Motor neuron (in vitro differentiated cells): ENCODE measurements around the gene KATNB1. TPM values are rescaled to one million over a fixed set of nuclear protein-coding genes. Genes with fewer than 3 reads are reported as not detected.
"Not testable (repeated sequence)": the region's sequence is repeated elsewhere in the genome, so short reads cannot be mapped to it uniquely, and the experiment has no call there.

Experiments
- ATAC-seq, 8 experiments: fragments of 200-7000 bp; cut with Tn5 transposase; replicated peaks in 6 of 8; 2 replicates each; pipeline ENCODE4 v1.8.0; 2021; ENCODE audit warnings: mild to moderate bottlenecking in 8 of 8, moderate library complexity in 8 of 8
- H3K27ac ChIP-seq, 2 donors: fragments of 250-450 bp; sonication (Bioruptor Pico); 2 replicates each; pipeline ENCODE4 v1.9.0; 2021; ENCODE audit warnings: antibody characterized with exemption in 2 of 2, mild to moderate bottlenecking in 2 of 2, moderate library complexity in 1 of 2
- H3K4me1 ChIP-seq, 2 donors: fragments of 250-450 bp; sonication (Bioruptor Pico); replicated peaks in 1 of 2; 2 replicates each; pipeline ENCODE4 v1.6.1; 2021; ENCODE audit warnings: antibody characterized with exemption in 2 of 2, mild to moderate bottlenecking in 2 of 2, moderate library complexity in 1 of 2
- H3K4me3 ChIP-seq, 5 donors: fragments of 250-450 bp; sonication (Bioruptor Pico); 2 replicates each; pipeline ENCODE4 v1.9.0; 2021; ENCODE audit warnings: antibody characterized with exemption in 5 of 5, mild to moderate bottlenecking in 5 of 5, moderate library complexity in 4 of 5
- WGBS, 10 experiments: fragments of 450-650 bp; shearing (Covaris generic); methylation state at CpG; one replicate each; pipeline ENCODE4 v1.0.0; 2022; 5-methylcytosine and 5-hydroxymethylcytosine counted together
- in situ Hi-C, 9 experiments: fragments of 400-800 bp; cut with MboI; loops; one replicate each; pipeline ENCODE4 v1.15.0; 2021; ENCODE audit warnings: low sequenced_read_pairs in 9 of 9, low pct_unique_long_range_greater_than_20kb in 2 of 9; ENCODE audit not compliant: unreplicated experiment in 9 of 9
- total RNA-seq, 8 experiments: library from RNA; unstranded; fragments of 300-600 nt; gene quantifications; 2 replicates each; pipeline versions ENCODE4 v1.2.3 to v1.2.4, GENCODE V29; 2022

Gene KATNB1
- total RNA-seq, 8 experiments from 2014 or later, result 20.7 to 41.0 (median 33.0) TPM

- peaks cover 18 to 21% of the 10 kb centered on the region in 2 donors for H3K4me1 ChIP-seq
- no peak overlapping the region for H3K4me3 ChIP-seq
- ATAC-seq, result no peak
- 25 to 100% (median 80%) methylated on average over 1 to 3 of the region's 4 CpGs; no CpG with 5 or more reads in 3 of the 10 experiments for WGBS, 10 experiments
- no peak overlapping the region for H3K27ac ChIP-seq
- in situ Hi-C loops, result no loop called here
Observed at GRCh38 chr16:57704905-57705852, 30.4 kb upstream of the KATNB1 start.

- in situ Hi-C loops, result no loop called here
- H3K27ac ChIP-seq, result no peak overlapping the region
- WGBS, 10 experiments, result 67 to 85% (median 75%) methylated on average over 1 of the region's 1 CpG; no CpG with 5 or more reads in 7 of the 10 experiments
- no peak for ATAC-seq
- H3K4me3 ChIP-seq, result no peak overlapping the region
- H3K4me1 ChIP-seq, result peaks cover 7 to 9% of the 10 kb centered on the region in 2 donors
Observed at GRCh38 chr16:57706717-57707116, 28.9 kb upstream of the KATNB1 start.

DNA sequence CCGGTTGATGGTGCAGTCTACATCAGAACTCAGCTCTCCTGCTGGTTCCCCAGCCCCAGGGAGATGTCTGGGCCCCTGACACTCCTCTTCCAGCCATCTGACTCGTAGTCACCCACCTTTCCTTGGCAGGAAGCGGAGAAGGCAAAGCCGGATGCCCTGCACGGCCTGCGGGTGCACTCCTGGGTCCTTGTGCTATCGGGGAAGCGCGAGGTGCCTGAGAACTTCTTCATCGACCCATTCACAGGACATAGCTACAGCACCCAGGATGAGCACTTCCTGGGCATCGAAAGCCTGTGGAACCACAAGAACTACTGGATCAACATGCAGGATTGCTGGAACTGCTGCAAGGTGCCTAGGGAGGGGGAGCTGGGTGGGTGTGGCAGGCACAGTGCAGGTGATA, 28.2 kb upstream of the KATNB1 start:
- 41 to 100% (median 69%) methylated on average over 1 to 6 of the region's 11 CpGs; no CpG with 5 or more reads in 6 of the 10 experiments for WGBS, 10 experiments
- no peak overlapping the region for H3K27ac ChIP-seq
- ATAC-seq, result no peak
- H3K4me1 ChIP-seq, result peaks cover 2 to 3% of the 10 kb centered on the region in 2 donors
- in situ Hi-C loops, result no loop called here
- no peak overlapping the region for H3K4me3 ChIP-seq

DNA sequence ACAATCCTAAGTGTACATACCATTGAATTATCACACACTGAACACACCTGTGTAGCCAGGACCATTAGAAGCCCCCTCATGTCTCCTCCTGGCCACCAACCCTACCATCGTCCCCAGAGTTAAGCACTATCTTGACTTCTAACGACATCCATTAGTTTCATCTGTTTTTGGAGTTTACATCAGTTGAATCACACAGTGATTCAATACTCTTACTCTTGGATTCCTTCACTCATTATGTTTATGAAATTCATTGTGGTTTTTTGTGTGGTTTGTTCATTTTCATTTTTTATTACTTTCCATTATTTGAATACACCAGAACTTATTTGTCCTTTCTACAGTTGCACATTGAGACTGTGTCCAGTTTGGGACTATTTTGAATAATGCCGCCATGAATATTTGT, 27.4 kb upstream of the KATNB1 start:
- in situ Hi-C loops, result no loop called here
- Histone ChIP-seq H3K4me3 (no peak overlapping the region), H3K27ac (no peak overlapping the region), H3K4me1 (no peaks in the 10 kb centered on the region)
- peak in 1 of 8 experiments; percentile 61 for ATAC-seq
- WGBS, 10 experiments, result 29 to 100% (median 92%) methylated on average over 1 to 3 of the region's 3 CpGs; no CpG with 5 or more reads in 1 of the 10 experiments

DNA sequence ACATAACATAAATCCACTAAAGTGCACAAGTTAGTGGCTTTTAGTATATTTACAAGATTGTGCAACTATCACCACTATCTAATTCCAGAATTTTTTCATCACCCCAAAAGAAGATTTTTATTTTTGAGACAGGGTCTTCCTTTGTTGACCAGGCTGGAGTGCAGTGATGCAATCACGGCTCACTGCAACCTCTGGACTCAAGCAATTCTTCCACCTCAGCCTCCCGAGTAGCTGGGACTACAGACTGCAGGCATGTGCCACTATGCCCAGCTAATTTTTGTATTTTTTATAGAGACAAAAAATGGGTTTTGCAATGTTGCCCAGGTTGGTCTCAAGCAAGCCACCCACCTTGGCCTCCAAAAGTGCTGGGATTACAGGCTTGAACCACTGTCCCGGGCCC, 25.9 kb upstream of the KATNB1 start:
- Histone ChIP-seq H3K4me1 (no peaks in the 10 kb centered on the region), H3K4me3 (no peak overlapping the region), H3K27ac (no peak overlapping the region)
- in situ Hi-C loops, result no loop called here
- 40 to 100% (median 67%) methylated on average over 1 to 3 of the region's 3 CpGs; no CpG with 5 or more reads in 3 of the 10 experiments for WGBS, 10 experiments
- ATAC-seq, result no peak

DNA sequence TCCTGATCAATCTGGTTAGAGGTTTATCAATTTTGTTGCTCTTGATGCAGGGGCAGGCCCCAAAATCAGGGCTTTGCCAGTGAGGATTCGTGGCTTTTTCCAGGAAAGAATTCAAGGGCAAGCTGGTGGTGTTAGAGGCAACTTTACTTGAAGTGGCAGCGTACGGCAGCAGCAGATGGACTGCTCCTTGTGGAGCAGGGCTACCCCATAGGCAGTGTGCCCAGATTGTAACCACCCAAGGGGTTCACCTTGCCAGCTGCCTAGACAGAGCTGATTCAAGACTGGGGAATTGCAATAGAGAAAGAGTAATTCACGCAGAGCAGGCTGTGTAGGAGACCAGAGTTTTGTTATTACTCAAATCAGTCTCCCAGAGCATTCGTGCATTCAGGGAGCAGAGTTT, 24.2 kb upstream of the KATNB1 start:
- in situ Hi-C loops, result no loop called here
- Histone ChIP-seq H3K4me1 (no peaks in the 10 kb centered on the region), H3K27ac (no peak overlapping the region), H3K4me3 (no peak overlapping the region)
- ATAC-seq, result no peak
- WGBS, 10 experiments, result 34 to 100% (median 80%) methylated on average over 1 to 4 of the region's 5 CpGs; no CpG with 5 or more reads in 3 of the 10 experiments

DNA sequence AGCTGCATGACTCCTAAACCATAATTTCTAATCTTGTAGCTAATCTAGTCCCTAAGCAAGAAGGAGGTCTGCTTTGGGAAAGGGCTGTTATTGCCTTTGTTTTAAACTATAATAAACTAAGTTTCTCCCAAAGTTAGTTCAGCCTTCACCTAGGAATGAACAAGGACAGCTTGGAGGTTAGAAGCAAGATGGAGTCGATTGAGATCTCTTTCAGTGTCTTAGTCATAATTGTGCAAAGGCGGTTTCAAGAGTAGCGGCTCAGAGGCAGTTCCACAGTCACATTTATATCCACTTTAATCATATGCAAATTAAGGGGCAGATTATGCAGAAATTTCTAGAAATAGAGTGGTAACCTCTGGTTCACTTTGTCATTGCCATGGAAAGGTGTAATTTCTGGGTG, 23.6 kb upstream of the KATNB1 start:
- WGBS, 10 experiments, result 74 to 100% (median 82%) methylated on average over 1 to 3 of the region's 3 CpGs
- peak in 2 of 8 experiments; percentile 37 to 40 for ATAC-seq
- Histone ChIP-seq H3K27ac (no peak overlapping the region), H3K4me3 (no peak overlapping the region), H3K4me1 (no peaks in the 10 kb centered on the region)
- in situ Hi-C loops, result no loop called here

- ATAC-seq, H3K4me1 ChIP-seq, H3K4me3 ChIP-seq, in situ Hi-C loops, H3K27ac ChIP-seq: not testable (repeated sequence)
- 60 to 95% (median 78%) methylated on average over 1 to 6 of the region's 6 CpGs for whole genome bisulfite sequencing, 10 experiments
Observed at GRCh38 chr16:57712569-57712968, 23.0 kb upstream of the KATNB1 start.

DNA sequence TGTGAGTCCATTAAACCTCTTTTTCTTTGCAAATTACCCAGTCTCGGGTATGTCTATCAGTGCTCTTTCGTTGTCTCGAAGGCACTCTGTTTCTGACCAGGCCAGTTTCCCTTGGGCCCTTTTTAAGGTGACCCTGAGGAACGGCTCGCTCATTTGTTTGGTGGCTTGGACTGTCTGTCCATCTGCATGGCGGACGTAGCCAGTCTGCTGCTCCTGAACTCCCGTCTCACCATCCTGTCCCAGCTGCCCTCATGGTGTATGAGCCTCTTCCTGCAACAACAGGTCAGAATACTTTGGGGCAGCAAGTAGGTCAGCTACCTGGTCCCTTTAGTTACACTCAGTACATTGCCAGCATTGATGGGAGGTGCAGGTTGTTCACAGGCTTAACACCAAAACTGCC, 22.0 kb upstream of the KATNB1 start:
- no peak for ATAC-seq
- 34 to 96% (median 75%) methylated on average over 1 to 8 of the region's 8 CpGs; no CpG with 5 or more reads in 1 of the 10 experiments for WGBS, 10 experiments

GRCh38 chr16:57714047-57714446, 21.5 kb upstream of the KATNB1 start:
- ATAC-seq, result peak in 2 of 8 experiments; percentile 19 to 94
- in situ Hi-C loops, result no loop called here
- Histone ChIP-seq H3K4me3 (no peak overlapping the region), H3K4me1 (no peaks in the 10 kb centered on the region), H3K27ac (no peak overlapping the region)
- WGBS, 10 experiments, result 50 to 100% (median 88%) methylated on average over 1 to 6 of the region's 6 CpGs; no CpG with 5 or more reads in 5 of the 10 experiments

More for the DNA sequence above, 22.0 kb upstream of the KATNB1 start:
- in situ Hi-C loops, result no loop called here
- Histone ChIP-seq H3K4me1 (no peaks in the 10 kb centered on the region), H3K4me3 (no peak overlapping the region), H3K27ac (no peak overlapping the region)

DNA sequence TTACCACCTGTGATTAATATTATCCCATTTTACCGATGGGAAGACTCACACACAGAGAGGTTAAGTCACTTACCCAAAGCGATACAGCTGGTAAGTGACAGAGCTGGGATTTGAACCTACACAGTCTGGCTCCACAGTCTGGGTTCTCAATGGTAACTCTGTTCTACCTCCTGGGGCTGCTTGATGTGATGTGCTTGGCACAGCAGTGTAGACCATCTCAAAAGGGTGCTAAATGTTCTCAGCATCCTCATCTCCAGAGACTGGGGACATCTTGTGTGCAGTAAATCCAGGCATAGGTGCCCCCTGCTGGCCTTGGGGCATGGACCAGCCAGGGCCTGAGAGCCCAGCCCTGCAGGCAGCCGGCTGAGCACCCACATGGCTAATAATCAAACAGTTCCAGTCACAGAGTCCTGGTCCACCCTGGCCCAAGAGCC, 15.4 kb upstream of the KATNB1 start:
- H3K4me3 ChIP-seq, result no peak overlapping the region
- in situ Hi-C loops, result no loop called here
- H3K27ac ChIP-seq, result no peak overlapping the region
- H3K4me1 ChIP-seq, result peaks cover 2% of the 10 kb centered on the region in 2 donors
- ATAC-seq, result peak; percentile 57 to 90 (median 79)
- 63 to 100% (median 83%) methylated on average over 1 to 3 of the region's 3 CpGs; no CpG with 5 or more reads in 5 of the 10 experiments for WGBS, 10 experiments

DNA sequence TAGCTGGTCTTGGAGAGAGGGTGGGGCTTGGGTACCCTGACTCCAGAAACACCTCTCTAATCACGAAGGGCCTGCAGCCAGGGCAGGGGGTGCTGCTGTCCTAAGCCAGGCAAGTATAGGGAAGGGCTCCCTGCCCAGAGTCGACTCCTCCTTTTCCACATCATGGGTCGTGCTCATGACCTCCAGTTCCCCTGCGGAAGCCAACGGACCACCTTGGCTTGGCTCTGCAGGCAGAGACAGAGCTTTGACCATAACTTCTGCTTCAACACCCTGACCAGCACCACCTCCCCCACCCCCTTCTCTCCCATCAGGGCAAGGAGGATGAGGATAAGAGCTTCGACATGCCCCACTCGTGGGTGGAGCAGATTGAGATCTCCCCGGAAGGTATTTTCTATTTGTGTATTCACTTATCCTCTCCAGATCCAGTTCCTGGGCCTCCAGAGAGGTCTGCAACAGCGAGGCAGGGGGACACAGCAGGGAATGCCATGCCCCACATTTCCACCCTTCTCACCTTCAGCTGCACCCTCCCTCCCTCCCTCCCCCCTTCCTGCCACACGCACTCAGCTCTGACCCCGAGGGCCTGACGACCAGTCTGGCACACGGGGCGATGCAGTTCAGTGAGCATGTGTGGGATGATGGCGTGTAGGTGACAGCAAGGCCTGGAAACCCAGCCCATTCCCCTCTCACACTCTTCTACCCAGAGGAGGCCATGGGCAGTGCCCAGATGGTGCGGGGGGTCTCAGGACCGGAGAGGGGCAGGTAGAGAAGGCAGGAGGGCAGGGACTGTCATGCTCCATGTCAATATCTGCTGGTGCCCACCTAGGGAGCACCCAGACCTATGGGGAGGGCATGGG, 14.0 kb upstream of the KATNB1 start:
- H3K4me3 ChIP-seq, result no peak overlapping the region

DNA sequence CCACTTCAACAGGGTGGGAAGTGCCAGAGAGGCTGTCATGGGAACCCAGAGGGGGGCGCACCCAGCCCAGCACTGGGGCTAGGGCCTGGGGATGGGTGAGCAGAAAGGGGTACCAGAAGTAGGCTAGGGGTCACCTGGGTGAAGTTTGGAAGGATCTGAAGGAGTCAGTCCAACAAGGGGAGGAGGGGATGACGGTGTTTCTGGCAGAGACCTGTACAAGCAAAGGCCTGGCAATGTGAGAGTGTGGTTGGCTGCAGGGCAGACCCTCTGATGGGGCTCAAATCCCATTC, 13.4 kb upstream of the KATNB1 start:
- H3K27ac ChIP-seq, result no peak overlapping the region
- ATAC-seq, result peak in 1 of 8 experiments; percentile 7
- 100% methylated on average over 1 of the region's 2 CpGs; no CpG with 5 or more reads in 8 of the 10 experiments for WGBS, 10 experiments
- in situ Hi-C loops, result no loop called here
- H3K4me1 ChIP-seq, result peaks cover 2% of the 10 kb centered on the region in 2 donors
- no peak overlapping the region for H3K4me3 ChIP-seq

More for the DNA sequence above, 14.0 kb upstream of the KATNB1 start:
- in situ Hi-C loops, result no loop called here
- ATAC-seq, result no peak
- 32 to 100% (median 80%) methylated on average over 1 to 3 of the region's 17 CpGs; no CpG with 5 or more reads in 5 of the 10 experiments for WGBS, 10 experiments
- peaks cover 2% of the 10 kb centered on the region in 2 donors for H3K4me1 ChIP-seq
- no peak overlapping the region for H3K27ac ChIP-seq
